Stimulated activated CD8-positive, alpha-beta memory T cell treated with anti-CD3 and anti-CD28 coated beads, Interleukin-12 subunit alpha, Interleukin-12 subunit beta, amount 100 ng/mL, for 24 hours (primary cell): ENCODE data around the gene KRTAP22-1.

Experiments used
- DNase-seq: peaks from one replicate; pipeline ENCODE4 v3.0.0-alpha.2; 2020; ENCODE audit errors: extremely low read depth

The KRTAP22-1 gene

DNA sequence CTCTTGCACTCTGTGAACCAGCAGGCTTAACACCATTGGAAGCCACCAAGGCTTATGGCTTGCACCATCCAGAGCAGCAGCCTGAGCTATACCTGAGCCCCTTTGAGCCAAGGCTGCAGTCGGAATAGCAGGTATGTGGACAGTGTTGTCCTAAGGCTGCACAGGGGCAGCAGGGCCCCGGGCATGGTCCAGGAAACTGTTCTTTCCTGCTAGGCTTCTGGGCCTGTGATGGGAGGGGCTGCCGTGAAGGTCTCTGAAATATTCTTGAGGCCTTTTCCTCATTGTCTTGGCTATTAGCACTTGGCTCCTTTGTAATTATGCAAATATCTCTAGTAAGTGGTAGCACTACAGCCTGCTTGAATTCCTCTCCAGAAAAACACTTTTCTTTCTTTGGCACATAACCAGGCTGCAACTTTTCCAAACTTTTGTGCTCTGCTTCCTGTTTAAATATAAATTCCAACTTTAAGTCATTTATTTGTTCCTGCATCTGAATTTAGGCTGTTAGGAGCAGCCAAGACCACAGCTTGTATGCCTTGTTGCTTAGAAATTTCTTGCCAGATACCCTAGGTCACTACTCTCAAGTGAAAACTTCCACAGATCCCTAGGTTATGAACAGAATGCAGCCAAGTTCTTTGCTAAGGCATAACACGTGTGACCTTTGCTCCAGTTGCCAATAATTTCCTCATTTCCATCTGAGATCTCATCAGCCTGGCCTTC is 24.7 kb downstream of the KRTAP22-1 start:
- no peak for DNase-seq

DNA sequence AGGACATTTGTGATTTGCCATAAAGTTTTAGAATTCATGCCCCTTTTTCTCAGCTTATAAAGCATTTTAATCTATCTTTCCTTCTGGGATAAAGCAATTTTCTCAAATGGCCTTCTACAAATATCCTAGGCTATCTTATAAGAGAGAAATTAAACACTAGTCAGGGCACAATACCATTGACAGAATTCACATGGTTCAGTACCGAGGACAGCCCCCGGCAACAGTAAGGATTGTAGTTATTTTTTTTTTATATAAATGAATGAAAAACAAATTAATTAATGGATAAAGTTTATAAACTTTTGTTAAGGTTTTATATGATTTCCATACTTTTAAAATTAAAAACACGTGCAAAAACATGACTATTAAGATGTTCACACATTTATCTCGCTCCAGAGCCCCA is 27.2 kb downstream of the KRTAP22-1 start:
- no peak for DNase-seq

GRCh38 chr21:30629200-30629599 is 28.3 kb downstream of the KRTAP22-1 start:
- no peak for DNase-seq

DNA sequence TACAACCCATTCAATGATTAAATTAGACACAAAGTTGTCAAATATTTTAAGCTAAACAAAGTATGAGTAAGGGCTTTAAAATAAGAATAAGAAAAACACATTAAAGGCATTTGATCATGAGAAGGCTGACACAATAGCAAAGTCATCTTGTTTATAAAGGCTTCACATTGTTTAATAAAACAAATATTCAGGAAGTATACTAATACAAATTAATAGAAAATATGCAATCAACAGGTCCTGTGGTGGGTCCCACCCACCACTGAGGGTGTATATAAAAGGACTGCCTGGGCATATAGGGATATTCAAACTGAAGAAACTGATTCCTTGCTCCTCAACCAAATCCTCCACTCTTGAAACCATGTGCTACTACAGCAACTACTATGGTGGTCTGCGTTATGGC is 34.0 kb downstream of the KRTAP22-1 start, which contains the start of gene KRTAP20-2:
Gene KRTAP20-2 (plus strand): TSS at position 301 of the 400 bp plus-strand sequence. CDS start 58 bp downstream, at position 359.
- DNase-seq = no peak

DNA sequence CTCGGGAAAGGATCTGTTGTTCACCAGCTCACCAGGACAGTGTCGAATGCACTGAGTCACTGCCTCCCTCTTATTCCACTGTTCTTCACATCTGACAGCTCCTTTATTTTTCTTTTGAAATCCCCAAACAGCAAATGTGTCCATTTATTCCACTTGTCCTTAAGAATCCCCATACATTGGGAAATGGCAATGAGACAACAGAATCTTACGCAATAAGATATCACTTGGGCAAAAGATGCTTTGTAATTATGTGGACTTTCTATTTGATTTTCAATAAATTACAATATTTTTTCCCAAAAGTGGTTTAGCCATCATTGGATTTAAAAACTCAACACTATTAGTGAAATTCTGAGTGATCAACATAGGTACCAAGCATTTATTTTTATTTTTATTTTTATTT is 37.8 kb downstream of the KRTAP22-1 start:
- no peak for DNase-seq

- DNase-seq = no peak
These were observed 41.7 kb downstream of the KRTAP22-1 start, which contains the start of gene KRTAP20-3 for GRCh38 chr21:30642564-30642963. Gene KRTAP20-3, plus strand, starts transcription at chr21:30642864.

DNA sequence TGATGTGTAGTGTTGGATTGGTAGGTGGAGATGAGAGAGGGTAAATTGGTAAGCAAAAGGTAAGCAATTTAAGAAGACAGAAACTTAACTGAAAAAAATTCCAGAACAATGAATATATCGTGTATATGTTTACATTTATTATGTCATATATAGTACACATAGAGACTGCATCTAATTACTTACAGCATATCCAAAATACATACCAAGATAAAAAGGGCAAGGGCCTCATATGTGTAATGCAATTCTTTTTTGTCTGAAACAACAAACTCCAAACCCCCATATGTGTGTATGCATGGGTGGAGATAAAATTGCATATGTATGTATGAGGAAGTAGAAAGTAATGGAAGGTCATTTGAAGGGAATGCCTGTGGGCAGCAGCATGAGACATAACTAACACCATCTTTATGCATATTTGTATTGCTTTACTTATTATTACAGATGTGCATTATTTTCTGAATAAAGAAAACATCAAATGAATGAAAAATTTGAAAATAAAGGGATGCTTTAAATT is 46.1 kb downstream of the KRTAP22-1 start:
- no peak for DNase-seq
